Upper lobe of left lung (tissue), 6 donors: ENCODE results near the gene NARF. TPM values are rescaled to one million over a fixed set of nuclear protein-coding genes. Genes with fewer than 3 reads are reported as not detected.

Source experiments
- ATAC-seq, 2 donors: fragments of 200-7000 bp; cut with Tn5 transposase; one replicate each; pipeline ENCODE4 v1.9.1; 2022; ENCODE audit warnings: mild to moderate bottlenecking in 2 of 2, moderate library complexity in 2 of 2; ENCODE audit not compliant: low FRiP score in 2 of 2
- DNase-seq, 2 donors: peaks; one replicate each; pipeline ENCODE4 v3.0.0-alpha.2; 2019 to 2020
- H3K27ac ChIP-seq, 4 donors: fragments of 200-600 bp; sonication (generic); one replicate each; pipeline ENCODE4 v1.5.1; 2016 to 2019
- H3K27me3 ChIP-seq, 4 donors: fragments of 200-600 bp; sonication (generic); one replicate each; pipeline ENCODE4 v1.5.1; 2017 to 2019
- H3K36me3 ChIP-seq, 4 donors: fragments of 200-600 bp; sonication (generic); one replicate each; pipeline ENCODE4 v1.5.1; 2016 to 2019
- H3K4me1 ChIP-seq, 4 donors: fragments of 200-600 bp; sonication (generic); one replicate each; pipeline ENCODE4 v1.5.1; 2018 to 2019
- H3K4me3 ChIP-seq, 4 donors: fragments of 200-600 bp; sonication (generic); one replicate each; pipeline ENCODE4 v1.5.1; 2017 to 2019; ENCODE audit warnings: mild to moderate bottlenecking in 2 of 4, moderate library complexity in 1 of 4
- H3K9me3 ChIP-seq, 4 donors: fragments of 200-600 bp; sonication (generic); one replicate each; pipeline ENCODE4 v1.5.1; 2018 to 2019
- EP300 ChIP-seq, 4 donors: sonication (generic); formaldehyde crosslinking; IDR thresholded peaks; one replicate each; pipeline ENCODE4 v1.5.1; 2017; ENCODE audit warnings: antibody characterized with exemption in 4 of 4, control low read depth in 2 of 4
- POLR2A ChIP-seq, 4 donors: fragments of 450-650 bp; IDR thresholded peaks; one replicate each; pipeline ENCODE4 v1.5.1; 2016 to 2017; ENCODE audit warnings: antibody characterized with exemption in 4 of 4, mild to moderate bottlenecking in 2 of 4
- POLR2AphosphoS5 ChIP-seq, 2 donors: sonication (generic); formaldehyde crosslinking; IDR thresholded peaks; one replicate each; pipeline ENCODE4 v1.5.1; 2017; ENCODE audit warnings: antibody characterized with exemption in 2 of 2
- whole genome bisulfite sequencing, 2 donors: methylation state at CpG; one replicate each; pipeline ENCODE4 v1.1.5; 2017 to 2018; 5-methylcytosine and 5-hydroxymethylcytosine counted together
- total RNA-seq, 6 donors: library from RNA; depleted of rRNA in 4 of 6; stranded (reverse); fragments of >200 nt in 4 of 6; gene quantifications; one replicate each; pipeline versions ENCODE4 v1.1.0 to v1.2.1, GENCODE V29; 2016 to 2021
- TF ChIP-seq, protein P1 (sequence below), 6 experiments: fragments of 450-650 bp in 4 of 6; fragments of 200-600 bp in 2 of 6; sonication (generic) in 2 of 6; IDR thresholded peaks; one replicate each; pipeline ENCODE4 v1.5.1; 2016 to 2019; ENCODE audit warnings: antibody characterized with exemption in 6 of 6
- donor health status: DM: no; HTN: no; CAD: no; lungs with moderate emphysema.
- donor health status: DM: no; HTN: yes; CAD: no; lungs with severe emphysema.

Gene NARF
- total RNA-seq, 6 donors from 2014 or later = 28.9 to 77.8 (median 62.6) TPM

DNA sequence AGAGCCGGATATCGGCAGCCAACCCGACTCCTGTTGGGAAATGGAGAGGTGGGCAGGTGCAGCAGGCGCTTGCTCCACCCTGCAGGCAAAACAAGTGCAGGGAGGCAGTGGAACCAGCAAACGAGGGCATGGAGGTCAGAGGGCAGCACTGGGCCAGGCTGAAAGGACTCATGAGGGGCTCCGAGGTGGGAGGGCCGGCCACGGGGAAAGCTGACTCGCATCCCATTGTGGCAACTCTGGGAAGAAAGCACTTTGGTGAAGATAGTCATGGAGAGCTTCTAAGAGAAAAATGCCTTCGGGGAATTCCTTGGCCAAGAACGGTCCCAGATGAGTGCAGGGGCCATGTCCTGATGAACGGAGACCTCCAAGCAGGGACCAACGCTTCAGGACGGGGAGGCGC, 12.4 kb upstream of the NARF start:
- peaks cover 6 to 57% (median 28%) of the 10 kb centered on the region in 4 donors for H3K36me3 ChIP-seq
- no peak overlapping the region for H3K4me3 ChIP-seq
- DNase-seq (no peak), ATAC-seq (no peak)
- H3K9me3 ChIP-seq = no peaks in the 10 kb centered on the region
- TF ChIP-seq POLR2A (IDR thresholded peaks at IDR 0.05) = no peak
- TF ChIP-seq, protein P1, sequence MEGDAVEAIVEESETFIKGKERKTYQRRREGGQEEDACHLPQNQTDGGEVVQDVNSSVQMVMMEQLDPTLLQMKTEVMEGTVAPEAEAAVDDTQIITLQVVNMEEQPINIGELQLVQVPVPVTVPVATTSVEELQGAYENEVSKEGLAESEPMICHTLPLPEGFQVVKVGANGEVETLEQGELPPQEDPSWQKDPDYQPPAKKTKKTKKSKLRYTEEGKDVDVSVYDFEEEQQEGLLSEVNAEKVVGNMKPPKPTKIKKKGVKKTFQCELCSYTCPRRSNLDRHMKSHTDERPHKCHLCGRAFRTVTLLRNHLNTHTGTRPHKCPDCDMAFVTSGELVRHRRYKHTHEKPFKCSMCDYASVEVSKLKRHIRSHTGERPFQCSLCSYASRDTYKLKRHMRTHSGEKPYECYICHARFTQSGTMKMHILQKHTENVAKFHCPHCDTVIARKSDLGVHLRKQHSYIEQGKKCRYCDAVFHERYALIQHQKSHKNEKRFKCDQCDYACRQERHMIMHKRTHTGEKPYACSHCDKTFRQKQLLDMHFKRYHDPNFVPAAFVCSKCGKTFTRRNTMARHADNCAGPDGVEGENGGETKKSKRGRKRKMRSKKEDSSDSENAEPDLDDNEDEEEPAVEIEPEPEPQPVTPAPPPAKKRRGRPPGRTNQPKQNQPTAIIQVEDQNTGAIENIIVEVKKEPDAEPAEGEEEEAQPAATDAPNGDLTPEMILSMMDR (IDR thresholded peaks at IDR 0.05) = no peak
- peaks cover 29 to 43% (median 35%) of the 10 kb centered on the region in 4 donors for H3K4me1 ChIP-seq
- H3K27ac ChIP-seq = peak overlapping the region in 3 of 4 donors; percentile 48 to 69 (median 61)
- no peaks in the 10 kb centered on the region for H3K27me3 ChIP-seq
- 89 to 92% methylated on average over 13 to 15 of the region's 15 CpGs for WGBS, 2 donors

DNA sequence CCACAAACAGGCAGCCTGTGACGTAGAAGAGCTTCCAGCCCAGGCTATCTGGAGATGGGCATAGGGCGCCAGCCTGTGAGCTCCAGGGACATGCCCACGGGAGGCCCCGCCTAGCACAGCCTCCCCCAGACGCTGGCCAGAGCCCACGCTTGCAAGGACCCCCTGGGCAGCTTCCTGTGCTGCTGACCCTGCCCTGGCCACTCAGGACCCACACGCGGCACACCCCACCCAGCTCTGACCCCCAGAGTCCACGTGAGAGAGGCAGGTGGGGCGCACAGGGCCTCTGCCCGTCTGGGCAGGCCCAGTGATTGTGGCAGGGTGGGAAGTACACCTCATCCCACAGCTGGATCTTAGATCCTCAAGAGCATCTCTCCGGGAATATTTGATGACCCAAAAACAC, 11.9 kb upstream of the NARF start:
- Histone ChIP-seq H3K27ac (peak overlapping the region in 2 of 4 donors; percentile 30 to 61), H3K4me1 (peaks cover 34 to 45% (median 38%) of the 10 kb centered on the region in 4 donors), H3K27me3 (no peaks in the 10 kb centered on the region), H3K4me3 (no peak overlapping the region), H3K9me3 (no peaks in the 10 kb centered on the region), H3K36me3 (peaks cover 6 to 56% (median 27%) of the 10 kb centered on the region in 4 donors)
- 88 to 94% methylated on average over 6 to 12 of the region's 12 CpGs for WGBS, 2 donors
- ATAC-seq (no peak), DNase-seq (peak in 1 of 2 donors; percentile 67)
- TF ChIP-seq, protein P1 (IDR thresholded peaks at IDR 0.05) = no peak
- TF ChIP-seq POLR2AphosphoS5 (IDR thresholded peaks at IDR 0.05) (no peak), POLR2A (IDR thresholded peaks at IDR 0.05) (no peak), EP300 (IDR thresholded peaks at IDR 0.05) (no peak)

DNA sequence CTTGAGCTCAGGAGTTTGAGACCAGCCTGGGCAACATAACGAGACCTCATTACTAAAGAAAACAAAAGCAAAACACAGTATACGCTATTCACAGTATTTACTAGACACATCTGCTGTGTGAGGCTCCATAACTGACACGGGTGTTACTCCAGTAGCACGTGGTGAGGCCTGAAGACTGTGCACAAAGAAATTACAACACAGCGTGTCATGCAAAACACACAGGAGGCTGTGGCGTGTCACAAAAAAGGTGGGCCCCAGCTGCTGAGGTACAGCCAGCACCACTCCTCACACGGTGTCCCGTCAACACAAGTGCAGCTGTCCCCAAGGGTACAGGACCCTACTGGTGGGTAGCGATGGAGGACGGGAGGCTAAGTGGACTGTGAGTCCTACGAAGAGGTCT, 10.7 kb upstream of the NARF start:
- no peak overlapping the region for H3K4me3 ChIP-seq
- H3K27ac ChIP-seq = no peak overlapping the region
- H3K9me3 ChIP-seq = no peaks in the 10 kb centered on the region
- H3K4me1 ChIP-seq = peaks cover 45 to 53% (median 47%) of the 10 kb centered on the region in 4 donors
- TF ChIP-seq, protein P1 (IDR thresholded peaks at IDR 0.05) = no peak
- TF ChIP-seq POLR2AphosphoS5 (IDR thresholded peaks at IDR 0.05) (no peak), EP300 (IDR thresholded peaks at IDR 0.05) (no peak), POLR2A (IDR thresholded peaks at IDR 0.05) (no peak)
- DNase-seq (no peak), ATAC-seq (no peak)
- H3K27me3 ChIP-seq = no peaks in the 10 kb centered on the region
- WGBS, 2 donors = 92% methylated on average over 11 of the region's 11 CpGs
- H3K36me3 ChIP-seq = peaks cover 3 to 44% (median 16%) of the 10 kb centered on the region in 4 donors

DNA sequence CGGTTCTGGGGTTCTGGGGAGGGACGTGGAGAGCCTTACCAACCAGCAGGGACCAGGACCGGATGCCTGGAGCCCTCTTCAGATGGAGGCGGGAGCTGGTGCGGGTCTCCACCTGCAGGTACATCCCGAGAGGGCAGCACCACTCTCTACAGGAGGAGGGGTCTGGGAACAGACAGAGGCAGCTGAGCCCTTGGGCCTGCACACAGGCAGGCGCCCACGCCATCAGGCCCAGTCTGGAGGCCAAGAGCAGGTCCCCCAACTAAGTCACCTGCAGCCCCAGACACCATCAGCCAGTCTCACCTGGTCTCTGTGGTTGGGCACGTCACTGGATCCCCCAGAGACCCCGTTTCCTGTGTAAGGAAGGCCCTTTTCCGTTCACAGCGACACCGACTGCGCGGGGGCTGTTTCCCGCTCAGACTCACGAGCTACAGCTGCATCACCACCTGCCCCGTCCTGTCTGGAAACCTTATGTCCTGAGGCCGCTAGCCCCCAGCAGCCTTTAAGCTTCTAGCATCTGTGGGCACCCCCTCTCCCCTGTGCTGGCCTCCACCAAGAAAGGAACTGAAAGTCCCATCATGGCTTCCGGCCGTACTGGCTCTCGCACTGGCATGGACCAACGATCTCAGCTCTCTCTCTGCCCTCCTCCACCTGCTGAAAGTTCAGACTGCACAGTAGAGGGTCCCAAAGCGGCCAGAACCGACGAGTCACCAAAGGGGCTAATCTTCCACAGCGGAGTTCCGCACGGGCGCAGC, 9.2 kb upstream of the NARF start:
- TF ChIP-seq, protein P1 (IDR thresholded peaks at IDR 0.05) = no peak
- no peak for TF ChIP-seq POLR2AphosphoS5 (IDR thresholded peaks at IDR 0.05)
- peak in 1 of 4 donors; percentile 18 for TF ChIP-seq POLR2A (IDR thresholded peaks at IDR 0.05)
- no peak for TF ChIP-seq EP300 (IDR thresholded peaks at IDR 0.05)
- H3K4me1 ChIP-seq = peaks cover 46 to 55% (median 50%) of the 10 kb centered on the region in 4 donors
- H3K4me3 ChIP-seq = peak overlapping the region; percentile 71 to 84 (median 80)
- ATAC-seq = peak; percentile 12 to 20
- H3K9me3 ChIP-seq = no peaks in the 10 kb centered on the region
- H3K36me3 ChIP-seq = peaks cover 0 to 29% (median 7%) of the 10 kb centered on the region in 4 donors
- WGBS, 2 donors = 57 to 63% methylated on average over 21 to 26 of the region's 30 CpGs
- peak; percentile 42 to 71 for DNase-seq
- H3K27ac ChIP-seq = peak overlapping the region; percentile 90 to 97 (median 94)
- no peaks in the 10 kb centered on the region for H3K27me3 ChIP-seq
